Measurements from ENCODE around the gene MON1B.

- TF ChIP-seq TCF4 (CRISPR knock-in tag; IDR thresholded peaks at IDR 0.05; ENCODE audit: borderline replicate concordance), result no peak
- TF ChIP-seq TOX (CRISPR knock-in tag; IDR thresholded peaks at IDR 0.05; ENCODE audit: borderline replicate concordance), result no peak
- TF ChIP-seq, protein P1, sequence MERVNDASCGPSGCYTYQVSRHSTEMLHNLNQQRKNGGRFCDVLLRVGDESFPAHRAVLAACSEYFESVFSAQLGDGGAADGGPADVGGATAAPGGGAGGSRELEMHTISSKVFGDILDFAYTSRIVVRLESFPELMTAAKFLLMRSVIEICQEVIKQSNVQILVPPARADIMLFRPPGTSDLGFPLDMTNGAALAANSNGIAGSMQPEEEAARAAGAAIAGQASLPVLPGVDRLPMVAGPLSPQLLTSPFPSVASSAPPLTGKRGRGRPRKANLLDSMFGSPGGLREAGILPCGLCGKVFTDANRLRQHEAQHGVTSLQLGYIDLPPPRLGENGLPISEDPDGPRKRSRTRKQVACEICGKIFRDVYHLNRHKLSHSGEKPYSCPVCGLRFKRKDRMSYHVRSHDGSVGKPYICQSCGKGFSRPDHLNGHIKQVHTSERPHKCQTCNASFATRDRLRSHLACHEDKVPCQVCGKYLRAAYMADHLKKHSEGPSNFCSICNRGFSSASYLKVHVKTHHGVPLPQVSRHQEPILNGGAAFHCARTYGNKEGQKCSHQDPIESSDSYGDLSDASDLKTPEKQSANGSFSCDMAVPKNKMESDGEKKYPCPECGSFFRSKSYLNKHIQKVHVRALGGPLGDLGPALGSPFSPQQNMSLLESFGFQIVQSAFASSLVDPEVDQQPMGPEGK (CRISPR knock-in tag; IDR thresholded peaks at IDR 0.05; ENCODE audit: borderline replicate concordance), result no peak
- TF ChIP-seq BACH2 (CRISPR knock-in tag; IDR thresholded peaks at IDR 0.05; ENCODE audit: borderline replicate concordance), result no peak
- TF ChIP-seq ARNTL (CRISPR knock-in tag; IDR thresholded peaks at IDR 0.05; ENCODE audit: borderline replicate concordance, low read depth), result no peak
- TF ChIP-seq, protein P2, sequence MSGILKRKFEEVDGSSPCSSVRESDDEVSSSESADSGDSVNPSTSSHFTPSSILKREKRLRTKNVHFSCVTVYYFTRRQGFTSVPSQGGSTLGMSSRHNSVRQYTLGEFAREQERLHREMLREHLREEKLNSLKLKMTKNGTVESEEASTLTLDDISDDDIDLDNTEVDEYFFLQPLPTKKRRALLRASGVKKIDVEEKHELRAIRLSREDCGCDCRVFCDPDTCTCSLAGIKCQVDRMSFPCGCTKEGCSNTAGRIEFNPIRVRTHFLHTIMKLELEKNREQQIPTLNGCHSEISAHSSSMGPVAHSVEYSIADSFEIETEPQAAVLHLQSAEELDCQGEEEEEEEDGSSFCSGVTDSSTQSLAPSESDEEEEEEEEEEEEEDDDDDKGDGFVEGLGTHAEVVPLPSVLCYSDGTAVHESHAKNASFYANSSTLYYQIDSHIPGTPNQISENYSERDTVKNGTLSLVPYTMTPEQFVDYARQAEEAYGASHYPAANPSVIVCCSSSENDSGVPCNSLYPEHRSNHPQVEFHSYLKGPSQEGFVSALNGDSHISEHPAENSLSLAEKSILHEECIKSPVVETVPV (CRISPR knock-in tag; IDR thresholded peaks at IDR 0.05), result no peak
- TF ChIP-seq ZFP3 (CRISPR knock-in tag; IDR thresholded peaks at IDR 0.05), result no peak
- no peak for TF ChIP-seq RARB (CRISPR knock-in tag; IDR thresholded peaks at IDR 0.05)
- no peak for TF ChIP-seq ISL1 (CRISPR knock-in tag; IDR thresholded peaks at IDR 0.05)
- no peak for TF ChIP-seq PPARA (CRISPR knock-in tag; IDR thresholded peaks at IDR 0.05; ENCODE audit: borderline replicate concordance)
These were observed 6.8 kb downstream of the MON1B start for GRCh38 chr16:77197747-77198146.

All from SK-N-SH treated with all-trans-retinoic acid at 6 μM for 48 hours (cell line).